ENCODE results near the gene CTNNBIP1. TPM values are rescaled to one million over a fixed set of nuclear protein-coding genes. Genes with fewer than 3 reads are reported as not detected.

Gene CTNNBIP1
- total and polyA plus RNA-seq, 9 of the 15 experiments (the other 6 are each of a cell fraction or from before 2014, with no cell fraction given): 0.65 to 29.2 (median 14.7) TPM

- TF ChIP-seq, protein P1, sequence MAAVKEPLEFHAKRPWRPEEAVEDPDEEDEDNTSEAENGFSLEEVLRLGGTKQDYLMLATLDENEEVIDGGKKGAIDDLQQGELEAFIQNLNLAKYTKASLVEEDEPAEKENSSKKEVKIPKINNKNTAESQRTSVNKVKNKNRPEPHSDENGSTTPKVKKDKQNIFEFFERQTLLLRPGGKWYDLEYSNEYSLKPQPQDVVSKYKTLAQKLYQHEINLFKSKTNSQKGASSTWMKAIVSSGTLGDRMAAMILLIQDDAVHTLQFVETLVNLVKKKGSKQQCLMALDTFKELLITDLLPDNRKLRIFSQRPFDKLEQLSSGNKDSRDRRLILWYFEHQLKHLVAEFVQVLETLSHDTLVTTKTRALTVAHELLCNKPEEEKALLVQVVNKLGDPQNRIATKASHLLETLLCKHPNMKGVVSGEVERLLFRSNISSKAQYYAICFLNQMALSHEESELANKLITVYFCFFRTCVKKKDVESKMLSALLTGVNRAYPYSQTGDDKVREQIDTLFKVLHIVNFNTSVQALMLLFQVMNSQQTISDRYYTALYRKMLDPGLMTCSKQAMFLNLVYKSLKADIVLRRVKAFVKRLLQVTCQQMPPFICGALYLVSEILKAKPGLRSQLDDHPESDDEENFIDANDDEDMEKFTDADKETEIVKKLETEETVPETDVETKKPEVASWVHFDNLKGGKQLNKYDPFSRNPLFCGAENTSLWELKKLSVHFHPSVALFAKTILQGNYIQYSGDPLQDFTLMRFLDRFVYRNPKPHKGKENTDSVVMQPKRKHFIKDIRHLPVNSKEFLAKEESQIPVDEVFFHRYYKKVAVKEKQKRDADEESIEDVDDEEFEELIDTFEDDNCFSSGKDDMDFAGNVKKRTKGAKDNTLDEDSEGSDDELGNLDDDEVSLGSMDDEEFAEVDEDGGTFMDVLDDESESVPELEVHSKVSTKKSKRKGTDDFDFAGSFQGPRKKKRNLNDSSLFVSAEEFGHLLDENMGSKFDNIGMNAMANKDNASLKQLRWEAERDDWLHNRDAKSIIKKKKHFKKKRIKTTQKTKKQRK (IDR thresholded peaks at IDR 0.05; ENCODE audit: borderline replicate concordance, low read depth, low read length): no peak
- TF ChIP-seq KDM2B (CRISPR knock-in tag; IDR thresholded peaks at IDR 0.05) (no peak), MTA1 (IDR thresholded peaks at IDR 0.05; ENCODE audit: borderline replicate concordance) (no peak), NUFIP1 (IDR thresholded peaks at IDR 0.05; ENCODE audit: partially characterized antibody) (no peak), GTF2F1 (IDR thresholded peaks at IDR 0.05; ENCODE audit: low read depth, low read length) (no peak), GTF2B (IDR thresholded peaks at IDR 0.05; ENCODE audit: extremely low read depth, insufficient read length) (no peak), CHD2 (IDR thresholded peaks at IDR 0.05; ENCODE audit: low read depth, low read length) (no peak), U2AF2 (optimal IDR thresholded peaks at IDR 0.05; ENCODE audit: low read depth, low read length) (no peak), SAFB (IDR thresholded peaks at IDR 0.05; ENCODE audit: borderline replicate concordance, low read depth, low read length) (no peak), ZNF140 (CRISPR knock-in tag; IDR thresholded peaks at IDR 0.05) (no peak), SRF (CRISPR knock-in tag; IDR thresholded peaks at IDR 0.05) (no peak), ZNF436 (CRISPR knock-in tag; IDR thresholded peaks at IDR 0.05) (no peak), MTA3 (IDR thresholded peaks at IDR 0.05; ENCODE audit: borderline replicate concordance) (peak; percentile 47; the same call in 1 of the 2 replicates), NFE2L1 (tag; IDR thresholded peaks at IDR 0.05; ENCODE audit: borderline replicate concordance, low read depth) (no peak), MYC (IDR thresholded peaks at IDR 0.05; ENCODE audit: low read depth, low read length) (no peak), MYC (CRISPR knock-in tag; IDR thresholded peaks at IDR 0.05; ENCODE audit: borderline replicate concordance, low read depth) (no peak), ZNF41 (CRISPR knock-in tag; conservative IDR thresholded peaks at IDR 0.05) (no peak), HDAC8 (tag; IDR thresholded peaks at IDR 0.05) (0 out of 2 replicates have a peak, but pooled peaks have one; percentile 26)
- TF ChIP-seq, protein P2, sequence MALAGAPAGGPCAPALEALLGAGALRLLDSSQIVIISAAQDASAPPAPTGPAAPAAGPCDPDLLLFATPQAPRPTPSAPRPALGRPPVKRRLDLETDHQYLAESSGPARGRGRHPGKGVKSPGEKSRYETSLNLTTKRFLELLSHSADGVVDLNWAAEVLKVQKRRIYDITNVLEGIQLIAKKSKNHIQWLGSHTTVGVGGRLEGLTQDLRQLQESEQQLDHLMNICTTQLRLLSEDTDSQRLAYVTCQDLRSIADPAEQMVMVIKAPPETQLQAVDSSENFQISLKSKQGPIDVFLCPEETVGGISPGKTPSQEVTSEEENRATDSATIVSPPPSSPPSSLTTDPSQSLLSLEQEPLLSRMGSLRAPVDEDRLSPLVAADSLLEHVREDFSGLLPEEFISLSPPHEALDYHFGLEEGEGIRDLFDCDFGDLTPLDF (CRISPR knock-in tag; IDR thresholded peaks at IDR 0.05): no peak
Observed at GRCh38 chr1:9867408-9868243, 42.4 kb downstream of the CTNNBIP1 start (continued).
